ENCODE data around the gene TTYH1. TPM values are rescaled to one million over a fixed set of nuclear protein-coding genes. Genes with fewer than 3 reads are reported as not detected.

Gene TTYH1
- total RNA-seq, 1 donor from 2014 or later, result 10.4 TPM

DNA sequence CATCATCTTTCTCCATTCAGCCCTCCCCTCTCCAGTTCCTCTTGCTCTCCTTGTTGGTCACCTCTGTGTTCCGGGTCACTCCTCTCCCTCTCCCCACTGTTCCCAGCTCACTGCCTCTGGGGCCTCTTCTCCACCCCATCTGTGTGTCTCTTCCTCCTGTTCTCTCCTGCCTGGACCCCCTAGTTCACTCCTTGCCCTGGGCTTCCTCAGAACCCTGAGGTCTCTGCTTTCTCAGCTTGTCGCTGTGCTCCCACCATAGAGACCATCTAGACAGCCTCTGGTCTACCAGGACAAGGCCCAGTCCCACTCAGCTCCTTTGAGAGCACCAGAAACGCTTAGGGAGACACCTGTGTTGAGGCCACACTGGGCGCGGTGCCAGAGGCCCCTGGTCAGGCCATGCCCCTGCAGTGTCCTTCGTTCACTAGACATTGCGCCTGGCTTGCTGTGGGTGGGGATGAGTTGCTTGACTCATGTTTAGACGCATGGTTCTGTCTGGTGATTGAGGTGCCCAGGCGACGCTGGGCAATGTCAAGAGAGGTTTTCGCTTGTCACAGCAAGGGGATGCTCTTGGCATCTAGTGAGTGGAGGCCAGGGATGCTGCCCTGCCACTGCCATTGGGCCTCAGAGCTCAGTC lies 43.5 kb downstream of the TTYH1 start:
- H3K4me3 Mint-ChIP-seq (ENCODE audit: unreplicated experiment), result peak overlapping the region; percentile 82
- H3K36me3 Mint-ChIP-seq (ENCODE audit: low read depth, unreplicated experiment), result peaks cover 38% of the 10 kb centered on the region
- TF ChIP-seq, protein P1, sequence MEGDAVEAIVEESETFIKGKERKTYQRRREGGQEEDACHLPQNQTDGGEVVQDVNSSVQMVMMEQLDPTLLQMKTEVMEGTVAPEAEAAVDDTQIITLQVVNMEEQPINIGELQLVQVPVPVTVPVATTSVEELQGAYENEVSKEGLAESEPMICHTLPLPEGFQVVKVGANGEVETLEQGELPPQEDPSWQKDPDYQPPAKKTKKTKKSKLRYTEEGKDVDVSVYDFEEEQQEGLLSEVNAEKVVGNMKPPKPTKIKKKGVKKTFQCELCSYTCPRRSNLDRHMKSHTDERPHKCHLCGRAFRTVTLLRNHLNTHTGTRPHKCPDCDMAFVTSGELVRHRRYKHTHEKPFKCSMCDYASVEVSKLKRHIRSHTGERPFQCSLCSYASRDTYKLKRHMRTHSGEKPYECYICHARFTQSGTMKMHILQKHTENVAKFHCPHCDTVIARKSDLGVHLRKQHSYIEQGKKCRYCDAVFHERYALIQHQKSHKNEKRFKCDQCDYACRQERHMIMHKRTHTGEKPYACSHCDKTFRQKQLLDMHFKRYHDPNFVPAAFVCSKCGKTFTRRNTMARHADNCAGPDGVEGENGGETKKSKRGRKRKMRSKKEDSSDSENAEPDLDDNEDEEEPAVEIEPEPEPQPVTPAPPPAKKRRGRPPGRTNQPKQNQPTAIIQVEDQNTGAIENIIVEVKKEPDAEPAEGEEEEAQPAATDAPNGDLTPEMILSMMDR (IDR thresholded peaks at IDR 0.05; ENCODE audit: unreplicated experiment), result no peak
- H3K27ac Mint-ChIP-seq (ENCODE audit: unreplicated experiment), result peak overlapping the region; percentile 28
- peaks cover 25% of the 10 kb centered on the region for H3K27me3 Mint-ChIP-seq (ENCODE audit: unreplicated experiment)
- DNase-seq (ENCODE audit: low spot score), result no peak
- no peaks in the 10 kb centered on the region for H3K9me3 Mint-ChIP-seq (ENCODE audit: unreplicated experiment)
- peaks cover 23% of the 10 kb centered on the region for H3K4me1 Mint-ChIP-seq (ENCODE audit: unreplicated experiment)

DNA sequence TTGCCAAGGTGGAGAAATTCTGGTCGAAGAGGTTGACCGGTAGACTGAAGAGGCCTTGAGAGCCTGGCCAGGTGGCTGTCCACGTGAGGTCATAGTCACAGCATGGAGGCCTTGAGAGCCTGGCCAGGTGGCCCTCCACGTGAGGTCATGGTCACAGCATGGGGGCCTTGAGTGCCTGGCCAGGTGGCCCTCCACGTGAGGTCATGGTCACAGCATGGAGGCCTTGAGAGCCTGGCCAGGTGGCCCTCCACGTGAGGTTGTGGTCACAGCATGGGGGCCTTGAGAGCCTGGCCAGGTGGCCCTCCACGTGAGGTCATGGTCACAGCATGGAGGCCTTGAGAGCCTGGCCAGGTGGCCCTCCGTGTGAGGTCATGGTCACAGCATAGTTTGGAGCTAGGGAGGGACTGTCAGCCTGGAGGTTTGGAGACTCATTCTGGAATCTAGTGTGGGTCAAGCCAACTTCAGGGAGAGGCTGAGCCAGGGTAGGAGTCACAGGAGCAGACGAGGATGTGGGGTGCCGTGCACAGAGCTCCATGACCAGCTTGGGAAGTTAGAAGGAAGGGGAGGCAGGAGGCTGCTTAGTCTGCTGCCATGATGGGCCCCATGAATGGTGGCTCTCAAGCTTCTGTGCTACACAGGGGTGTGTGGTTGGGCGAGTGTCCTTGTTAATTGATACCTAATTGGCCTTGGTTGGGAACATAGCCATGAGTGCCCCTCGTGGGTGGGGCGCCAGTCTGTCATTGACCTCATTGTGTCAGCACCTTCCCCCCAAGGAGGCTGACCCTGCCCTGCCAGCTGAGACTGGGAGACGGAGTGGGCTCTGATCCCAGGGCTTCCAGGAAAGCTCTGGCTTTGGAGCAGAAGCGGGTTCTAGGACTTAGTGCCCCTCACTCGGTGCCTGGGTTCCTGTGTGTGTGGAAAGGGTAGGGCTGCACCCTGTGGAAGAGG lies 44.3 kb downstream of the TTYH1 start:
- TF ChIP-seq, protein P1 (IDR thresholded peaks at IDR 0.05; ENCODE audit: unreplicated experiment), result no peak
- Mint-ChIP-seq H3K4me3 (ENCODE audit: unreplicated experiment) (peak overlapping the region; percentile 82), H3K36me3 (ENCODE audit: low read depth, unreplicated experiment) (peaks cover 38% of the 10 kb centered on the region), H3K27ac (ENCODE audit: unreplicated experiment) (no peak overlapping the region), H3K9me3 (ENCODE audit: unreplicated experiment) (no peaks in the 10 kb centered on the region), H3K27me3 (ENCODE audit: unreplicated experiment) (peaks cover 27% of the 10 kb centered on the region), H3K4me1 (ENCODE audit: unreplicated experiment) (peaks cover 29% of the 10 kb centered on the region)
- no peak for DNase-seq (ENCODE audit: low spot score)

GRCh38 chr19:54460230-54461005 lies 45.2 kb downstream of the TTYH1 start:
- no peak overlapping the region for H3K27ac Mint-ChIP-seq (ENCODE audit: unreplicated experiment)
- peaks cover 27% of the 10 kb centered on the region for H3K27me3 Mint-ChIP-seq (ENCODE audit: unreplicated experiment)
- H3K4me3 Mint-ChIP-seq (ENCODE audit: unreplicated experiment), result no peak overlapping the region

GRCh38 chr19:54461210-54461609 lies 45.9 kb downstream of the TTYH1 start:
- H3K27me3 Mint-ChIP-seq (ENCODE audit: unreplicated experiment), result peaks cover 33% of the 10 kb centered on the region
- peaks cover 29% of the 10 kb centered on the region for H3K4me1 Mint-ChIP-seq (ENCODE audit: unreplicated experiment)
- peak overlapping the region; percentile 69 for H3K4me3 Mint-ChIP-seq (ENCODE audit: unreplicated experiment)
- H3K27ac Mint-ChIP-seq (ENCODE audit: unreplicated experiment), result peak overlapping the region; percentile 80
- no peak for DNase-seq (ENCODE audit: low spot score)
- TF ChIP-seq, protein P1 (IDR thresholded peaks at IDR 0.05; ENCODE audit: unreplicated experiment), result no peak
- peaks cover 29% of the 10 kb centered on the region for H3K36me3 Mint-ChIP-seq (ENCODE audit: low read depth, unreplicated experiment)
- H3K9me3 Mint-ChIP-seq (ENCODE audit: unreplicated experiment), result no peaks in the 10 kb centered on the region

More at GRCh38 chr19:54460230-54461005, 45.2 kb downstream of the TTYH1 start:
- DNase-seq (ENCODE audit: low spot score), result no peak
- Mint-ChIP-seq H3K36me3 (ENCODE audit: low read depth, unreplicated experiment) (peaks cover 31% of the 10 kb centered on the region), H3K9me3 (ENCODE audit: unreplicated experiment) (no peaks in the 10 kb centered on the region), H3K4me1 (ENCODE audit: unreplicated experiment) (peaks cover 29% of the 10 kb centered on the region)
- TF ChIP-seq, protein P1 (IDR thresholded peaks at IDR 0.05; ENCODE audit: unreplicated experiment), result no peak

All from endothelial cell (in vitro differentiated cells).